ENCODE measurements around the gene TTLL3. TPM values are rescaled to one million over a fixed set of nuclear protein-coding genes. Genes with fewer than 3 reads are reported as not detected.
"Not testable (repeated sequence)": the region's sequence is repeated elsewhere in the genome, so short reads cannot be mapped to it uniquely, and the experiment has no call there.

The TTLL3 gene
- total RNA-seq, 1 donor from 2014 or later: 39.2 TPM

- DNase-seq (ENCODE audit: extremely low read depth, low read depth, low spot score): no peak
Observed at GRCh38 chr3:9863058-9863772, 53.2 kb downstream of the TTLL3 start.

DNA sequence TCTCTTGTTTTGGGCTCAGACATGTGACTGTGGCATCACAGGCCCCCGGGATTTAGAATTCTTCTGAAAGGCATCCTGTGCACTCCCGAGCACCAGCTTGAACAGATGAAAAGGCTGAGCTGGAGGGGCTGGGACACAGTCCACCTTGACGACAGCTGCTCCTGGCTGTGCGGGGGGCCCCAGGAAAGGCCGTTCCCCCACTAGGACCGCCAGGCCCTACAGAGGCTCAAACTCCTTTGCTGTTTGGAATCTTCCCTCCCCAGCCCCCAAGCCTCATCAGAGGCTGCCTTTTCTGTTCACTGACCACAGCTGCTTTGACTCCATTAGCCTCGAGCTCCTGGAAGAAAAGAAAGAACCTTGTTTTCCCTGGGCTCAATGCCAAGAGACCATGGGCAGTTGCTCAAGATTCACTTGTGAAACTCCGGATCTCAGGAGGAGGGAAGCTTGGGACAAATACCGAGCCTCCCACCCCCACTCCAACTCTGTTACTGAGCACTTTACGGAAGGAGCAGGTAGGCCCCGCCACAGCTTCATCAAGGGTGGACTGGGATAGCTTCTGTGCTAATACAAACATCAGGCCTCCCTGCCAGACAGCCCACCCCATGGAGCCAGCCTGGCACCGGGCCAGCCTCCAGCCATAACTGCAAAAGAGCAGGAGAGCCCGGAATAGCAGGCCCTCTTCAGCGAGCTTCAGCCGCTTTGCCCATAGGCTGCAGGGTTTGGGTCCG is 54.3 kb downstream of the TTLL3 start:
- DNase-seq (ENCODE audit: extremely low read depth, low read depth, low spot score): no peak

DNA sequence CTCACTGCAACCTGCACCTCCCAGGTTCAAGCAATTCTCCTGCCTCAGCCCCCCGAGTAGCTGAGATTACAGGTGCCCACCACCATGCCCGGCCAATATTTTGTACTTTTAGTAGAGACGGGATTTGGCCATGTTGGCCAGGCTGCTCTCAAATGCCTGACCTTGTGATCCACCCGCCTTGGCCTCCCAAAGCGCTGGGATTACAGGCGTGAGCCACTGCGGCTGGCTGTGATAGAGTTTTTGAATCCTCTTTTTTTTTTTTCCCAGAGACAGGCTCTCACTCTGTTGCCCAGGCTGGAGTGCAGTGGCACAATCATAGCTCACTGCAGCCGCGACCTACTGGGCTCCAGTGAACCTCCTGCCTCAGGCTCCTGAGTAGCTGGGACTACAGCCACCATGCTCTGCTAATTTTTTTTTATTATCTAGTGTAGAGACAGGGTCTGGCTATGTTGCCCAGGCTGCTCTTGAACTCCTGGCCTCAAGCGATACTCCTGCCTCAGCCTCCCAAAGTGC is 55.1 kb downstream of the TTLL3 start:
- not testable (repeated sequence) for DNase-seq (ENCODE audit: extremely low read depth, low read depth, low spot score)

DNA sequence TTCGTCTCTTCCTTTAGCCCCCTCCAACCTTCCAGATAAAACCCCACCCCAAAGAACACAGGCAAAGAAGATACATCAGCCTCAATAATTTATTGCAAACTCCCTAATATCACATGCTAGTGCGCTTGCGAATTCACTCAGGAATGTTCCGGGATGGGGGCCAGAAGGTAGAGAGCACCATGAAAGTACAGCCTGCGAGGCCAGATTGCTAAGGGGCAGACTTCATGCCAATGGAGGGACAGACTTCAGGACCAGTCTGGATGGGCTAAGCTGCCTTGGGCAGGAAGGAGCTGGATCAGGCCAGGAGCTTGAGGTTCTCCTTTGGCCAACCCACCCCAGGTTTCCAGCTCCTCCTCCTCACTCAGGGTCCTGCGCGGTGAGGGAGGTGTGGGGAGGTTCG is 56.6 kb downstream of the TTLL3 start:
- no peak for DNase-seq (ENCODE audit: extremely low read depth, low read depth, low spot score)

DNA sequence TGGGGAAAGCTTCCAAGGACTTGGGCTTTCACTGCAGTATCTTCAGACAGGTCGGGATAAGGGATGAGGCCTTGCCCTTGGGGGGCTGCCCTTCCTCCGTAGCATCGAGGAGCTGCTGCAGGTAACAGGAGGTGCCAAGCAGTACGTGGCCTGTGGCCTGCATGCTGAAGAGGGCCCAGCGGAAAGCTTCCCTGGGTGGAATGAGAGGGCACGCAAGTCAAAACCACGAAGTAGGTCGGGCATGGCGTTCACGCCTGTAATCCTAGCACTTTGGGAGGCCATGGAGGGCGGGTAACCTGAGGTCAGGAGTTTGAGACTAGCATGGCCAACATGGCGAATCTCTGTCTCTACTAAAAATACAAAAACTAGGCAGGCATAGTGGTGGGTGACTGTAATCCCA is 57.0 kb downstream of the TTLL3 start:
- DNase-seq (ENCODE audit: extremely low read depth, low read depth, low spot score): no peak

DNA sequence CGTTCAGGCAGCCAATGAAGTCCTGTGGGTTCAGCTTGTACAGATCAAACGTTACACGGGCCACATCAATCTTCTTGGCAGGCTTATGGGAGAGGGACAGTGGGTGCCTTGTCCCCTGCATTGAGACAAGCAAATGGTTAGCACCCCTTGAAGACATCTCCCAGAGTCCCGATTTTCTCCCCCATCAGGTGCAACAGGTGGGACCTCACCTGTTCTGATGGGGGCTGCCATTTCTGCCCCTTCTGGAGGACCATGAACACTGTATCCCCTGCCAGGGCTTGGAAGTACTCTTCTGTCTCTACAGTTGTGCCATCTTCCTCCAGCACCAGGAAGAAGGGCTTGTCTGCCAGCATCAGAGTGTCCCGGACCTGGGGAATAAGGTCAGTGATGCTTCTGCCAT is 59.9 kb downstream of the TTLL3 start:
- no peak for DNase-seq (ENCODE audit: extremely low read depth, low read depth, low spot score)

GRCh38 chr3:9870978-9871377 is 60.9 kb downstream of the TTLL3 start:
- no peak for DNase-seq (ENCODE audit: extremely low read depth, low read depth, low spot score)

DNA sequence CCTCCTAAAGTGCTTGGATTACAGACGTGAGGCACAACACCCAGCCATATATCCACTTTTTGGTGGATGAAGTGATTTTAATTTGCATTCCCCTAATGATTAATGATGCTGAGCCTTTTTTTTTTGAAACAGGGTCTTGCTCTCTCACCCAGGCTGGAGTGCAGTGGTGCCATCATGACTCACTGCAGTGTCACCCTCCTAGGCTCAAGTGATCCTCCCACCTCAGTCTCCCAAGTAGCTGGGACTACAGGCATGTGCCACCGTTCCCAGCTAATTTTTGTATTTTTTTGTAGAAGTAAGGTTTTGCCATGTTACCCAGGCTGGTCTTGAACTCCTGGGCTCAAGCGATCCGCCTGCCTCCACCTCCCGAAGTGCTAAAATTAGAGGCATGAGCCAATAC is 62.0 kb downstream of the TTLL3 start:
- DNase-seq (ENCODE audit: extremely low read depth, low read depth, low spot score): not testable (repeated sequence)

DNA sequence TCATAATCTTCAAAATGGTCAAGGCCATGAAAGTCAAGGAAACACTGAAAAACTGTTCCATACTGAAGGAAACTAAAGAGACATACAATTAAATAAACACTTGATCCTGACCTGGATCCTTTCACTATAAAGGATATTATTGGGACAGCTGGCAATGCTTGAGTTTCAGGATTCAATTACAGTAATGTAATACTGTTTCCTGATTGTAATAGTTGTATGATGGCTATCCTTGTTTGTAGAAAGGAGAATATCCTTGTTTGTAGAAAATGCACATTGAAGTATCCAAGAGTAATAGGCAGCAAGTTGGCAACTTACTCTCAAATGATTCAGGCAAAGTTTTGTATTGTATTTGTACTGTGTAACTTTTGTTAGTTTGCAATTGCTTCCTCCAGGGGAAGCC is 65.4 kb downstream of the TTLL3 start:
- DNase-seq (ENCODE audit: extremely low read depth, low read depth, low spot score): no peak

DNA sequence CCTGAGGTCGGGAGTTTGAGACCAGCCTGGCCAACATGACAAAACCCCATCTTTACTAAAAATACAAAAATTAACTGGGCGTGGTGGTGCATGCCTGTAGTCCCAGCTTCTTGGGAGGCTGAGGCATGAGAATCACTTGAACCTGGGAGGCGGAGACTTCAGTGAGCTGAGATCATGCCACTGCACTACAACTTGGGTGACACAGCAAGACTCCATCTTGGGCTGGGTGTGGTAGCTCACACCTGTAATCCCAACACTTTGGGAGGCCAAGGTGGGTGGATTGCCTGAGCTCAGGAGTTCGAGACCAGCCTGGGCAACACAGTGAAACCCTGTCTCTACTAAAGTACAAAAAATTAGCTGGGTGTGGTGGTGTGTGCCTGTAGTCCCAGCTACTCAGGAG is 66.2 kb downstream of the TTLL3 start:
- not testable (repeated sequence) for DNase-seq (ENCODE audit: extremely low read depth, low read depth, low spot score)

GRCh38 chr3:9876991-9877390 is 66.9 kb downstream of the TTLL3 start:
- no peak for DNase-seq (ENCODE audit: extremely low read depth, low read depth, low spot score)

DNA sequence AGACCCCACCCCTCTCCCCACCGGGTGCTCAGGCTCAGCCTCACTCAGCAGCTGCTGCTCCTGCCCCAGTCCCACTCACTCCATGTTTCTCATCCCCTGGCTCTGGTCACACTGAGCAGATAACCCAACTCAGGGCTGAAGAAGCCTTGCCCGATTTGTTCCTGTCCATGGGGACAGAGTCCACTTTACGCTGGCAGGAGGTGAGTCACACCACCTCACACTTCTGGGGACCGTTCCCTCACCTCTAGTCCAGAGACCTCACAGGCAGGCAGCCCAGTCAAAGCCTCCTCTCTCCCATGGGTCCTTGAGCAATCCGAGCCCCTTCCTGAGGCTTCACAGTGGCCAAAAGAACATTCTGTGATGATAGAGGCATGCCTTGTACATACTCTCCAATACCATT is 68.6 kb downstream of the TTLL3 start:
- no peak for DNase-seq (ENCODE audit: extremely low read depth, low read depth, low spot score)

GRCh38 chr3:9879830-9880549 is 69.9 kb downstream of the TTLL3 start, which contains the start of gene CIDEC:
CIDEC (minus strand) TSS chr3:9880253; CDS start chr3:9878486, 1,767 bp downstream.
- no peak for DNase-seq (ENCODE audit: extremely low read depth, low read depth, low spot score)

DNA sequence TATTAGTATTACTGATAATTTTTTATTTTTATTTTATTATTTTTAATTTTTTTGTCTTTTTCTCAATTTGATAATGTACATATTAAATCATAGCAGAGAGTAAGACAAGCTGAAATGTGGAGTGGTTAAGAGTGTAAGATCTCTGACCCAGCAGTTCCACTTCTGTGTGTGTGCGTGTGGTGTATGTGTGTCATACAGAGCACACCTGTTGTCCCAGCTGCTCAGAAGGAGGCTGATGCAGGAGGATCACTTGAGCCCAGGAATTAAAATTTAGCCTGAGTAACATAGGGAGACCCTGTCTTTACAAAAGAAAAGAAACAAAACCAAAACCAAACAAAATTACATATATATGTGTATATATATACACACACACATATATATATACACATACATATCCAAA is 71.4 kb downstream of the TTLL3 start:
- DNase-seq (ENCODE audit: extremely low read depth, low read depth, low spot score): no peak

DNA sequence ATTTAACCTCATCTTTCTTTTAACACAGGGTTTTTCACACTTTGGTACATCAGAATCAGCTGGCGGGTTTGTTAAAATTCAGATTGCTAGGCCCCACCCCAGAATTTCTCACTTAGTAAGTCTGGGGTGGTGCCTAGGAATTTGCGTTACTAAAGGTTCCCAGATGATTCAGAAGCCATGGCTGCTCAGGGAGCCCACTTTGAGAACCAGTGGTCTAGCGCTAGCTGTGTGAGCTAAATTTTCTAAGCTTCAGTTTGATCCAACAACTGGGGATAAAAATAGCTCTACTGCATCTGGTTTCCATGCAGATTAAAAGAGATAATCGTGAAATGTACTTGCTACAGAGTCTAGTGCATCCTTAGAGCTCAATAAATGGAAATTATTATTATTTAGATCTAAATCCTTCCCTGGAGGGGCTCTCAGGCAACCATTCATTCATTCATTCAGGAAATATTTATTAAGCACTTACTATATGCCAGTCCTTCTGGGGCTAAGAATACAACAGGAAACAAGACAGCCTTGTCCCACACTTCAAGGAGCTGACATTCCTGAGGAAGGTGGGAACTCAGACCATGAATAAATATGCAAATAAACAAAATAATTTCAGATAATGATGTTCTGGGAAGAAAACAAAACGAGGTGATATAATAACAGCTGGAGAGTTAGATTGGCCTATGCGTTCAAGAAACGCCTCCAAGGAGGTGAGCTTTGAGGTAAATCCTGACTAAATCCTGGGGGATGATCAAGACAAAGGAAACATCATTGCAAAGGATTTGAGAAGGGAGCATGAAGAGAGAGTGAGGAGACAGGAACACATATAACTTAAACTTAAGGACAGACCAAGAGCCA is 73.9 kb downstream of the TTLL3 start:
- DNase-seq (ENCODE audit: extremely low read depth, low read depth, low spot score): no peak

GRCh38 chr3:9884555-9885165 is 74.6 kb downstream of the TTLL3 start:
- DNase-seq (ENCODE audit: extremely low read depth, low read depth, low spot score): no peak
